ENCODE data around the gene GLI1.
"Not testable (repeated sequence)": the region's sequence is repeated elsewhere in the genome, so short reads cannot be mapped to it uniquely, and the experiment has no call there.

The GLI1 gene

DNA sequence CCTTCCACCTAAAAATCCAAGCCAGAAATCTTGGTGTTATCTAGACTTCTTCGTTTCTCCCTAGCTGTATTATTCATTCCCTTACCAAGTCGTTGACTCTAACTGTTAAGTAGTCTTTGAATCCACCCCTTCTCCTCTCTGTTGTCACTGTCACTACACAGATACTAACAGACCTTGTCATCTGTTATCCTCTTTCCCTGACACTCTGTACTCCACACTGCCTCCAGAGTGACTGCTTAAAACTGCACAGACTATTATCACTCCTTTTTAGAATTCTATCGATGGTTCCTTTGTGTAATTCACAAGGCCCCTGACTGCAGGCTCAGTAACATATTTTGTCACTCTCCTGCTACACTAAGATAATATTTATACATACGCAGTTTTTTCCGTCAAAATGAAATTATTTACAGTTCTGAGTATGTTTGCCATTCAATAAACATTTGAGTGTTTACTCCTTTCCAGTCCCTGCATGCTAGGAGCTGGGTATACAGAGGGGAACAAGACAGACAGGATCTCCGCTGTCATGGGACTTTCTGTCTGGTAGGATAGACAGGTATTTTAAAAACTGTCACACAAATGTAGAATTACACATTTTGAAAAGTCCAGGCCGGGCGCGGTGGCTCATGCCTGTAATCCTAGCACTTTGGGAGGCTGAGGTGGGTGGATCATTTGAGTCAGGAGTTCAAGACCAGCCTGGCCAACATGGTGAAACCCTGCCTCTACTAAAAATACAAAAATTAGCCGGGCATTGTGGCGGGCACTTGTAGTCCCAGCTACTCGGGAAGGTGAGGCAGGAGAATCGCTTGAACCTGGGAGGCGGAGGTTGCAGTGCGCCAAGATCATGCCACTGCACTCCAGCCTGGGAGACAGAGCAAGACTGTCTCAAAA, 32.1 kb downstream of the GLI1 start:
- no peak for FAIRE-seq
- DNase-seq (ENCODE audit: insufficient read length, low spot score), result no peak

GRCh38 chr12:57495051-57495701, 35.6 kb downstream of the GLI1 start:
- not testable (repeated sequence) for FAIRE-seq; DNase-seq (ENCODE audit: insufficient read length, low spot score)

DNA sequence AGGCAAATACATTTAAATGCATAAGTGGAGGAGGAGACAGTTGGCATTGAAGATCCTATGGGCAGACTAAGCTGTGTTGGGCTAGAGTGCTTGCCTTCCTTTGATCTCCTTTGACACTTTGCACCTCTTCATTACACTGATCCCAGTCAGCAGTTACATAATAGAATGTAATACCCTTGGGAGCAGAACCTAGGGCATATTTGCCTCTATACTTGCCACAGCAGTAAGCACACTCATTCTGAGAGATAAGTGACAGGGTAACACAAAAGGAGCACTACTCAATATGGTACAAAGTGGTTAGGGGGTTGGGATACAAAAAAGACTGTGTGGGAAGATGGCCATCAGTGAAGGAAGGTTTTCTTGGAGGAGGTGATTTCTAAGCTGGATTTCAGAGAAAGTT, 37.2 kb downstream of the GLI1 start:
- FAIRE-seq (no peak), DNase-seq (ENCODE audit: insufficient read length, low spot score) (no peak)

GRCh38 chr12:57497223-57498131, 37.9 kb downstream of the GLI1 start:
- FAIRE-seq (peak; percentile 16), DNase-seq (ENCODE audit: insufficient read length, low spot score) (no peak)

- DNase-seq (ENCODE audit: insufficient read length, low spot score), result no peak
- no peak for FAIRE-seq
These were observed 38.5 kb downstream of the GLI1 start for GRCh38 chr12:57498132-57498502.

GRCh38 chr12:57498571-57498970, 39.0 kb downstream of the GLI1 start:
- DNase-seq (ENCODE audit: insufficient read length, low spot score) (no peak), FAIRE-seq (no peak)

DNA sequence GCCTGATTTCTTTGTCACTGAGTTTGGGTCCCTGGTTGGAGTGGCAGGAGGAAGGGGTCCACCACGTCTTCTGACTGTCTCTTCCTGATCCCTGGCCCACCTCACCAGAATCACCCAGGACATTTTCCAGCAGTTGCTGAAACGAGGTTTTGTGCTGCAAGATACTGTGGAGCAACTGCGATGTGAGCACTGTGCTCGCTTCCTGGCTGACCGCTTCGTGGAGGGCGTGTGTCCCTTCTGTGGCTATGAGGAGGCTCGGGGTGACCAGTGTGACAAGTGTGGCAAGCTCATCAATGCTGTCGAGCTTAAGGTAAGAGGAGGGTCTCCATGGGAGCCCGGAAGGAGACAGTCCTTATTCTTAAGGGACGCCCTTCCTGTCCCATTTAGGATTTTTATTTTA, 40.6 kb downstream of the GLI1 start:
- FAIRE-seq, result no peak
- no peak for DNase-seq (ENCODE audit: insufficient read length, low spot score)

DNA sequence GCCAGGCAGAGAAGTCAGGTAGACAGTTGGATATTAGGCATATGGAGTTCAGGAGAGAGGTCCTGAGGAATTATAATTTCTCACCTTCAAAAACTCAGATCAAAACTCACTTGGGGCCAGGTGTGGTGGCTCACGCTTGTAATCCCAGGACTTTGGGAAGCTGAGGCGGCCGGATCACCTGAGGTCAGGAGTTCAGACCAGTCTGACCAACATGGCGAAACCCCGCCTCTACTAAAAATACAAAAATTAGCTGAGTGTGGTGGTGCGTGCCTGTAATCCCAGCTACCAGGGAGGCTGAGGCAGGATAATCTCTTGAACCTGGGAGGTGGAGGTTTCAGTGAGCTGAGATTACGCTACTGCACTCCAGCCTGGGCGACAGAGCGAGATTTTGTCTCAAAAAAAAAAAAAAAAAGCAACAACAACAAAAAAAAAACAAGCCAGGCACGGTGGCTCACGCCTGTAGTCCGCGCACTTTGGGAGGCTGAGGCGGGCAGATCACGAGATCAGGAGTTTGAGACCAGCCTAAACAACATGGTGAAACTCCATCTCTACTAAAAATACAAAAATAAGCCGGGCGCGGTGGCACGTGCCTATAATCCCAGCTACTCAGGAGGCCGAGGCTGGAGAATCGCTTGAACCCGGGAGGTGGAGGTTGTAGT, 42.9 kb downstream of the GLI1 start:
- DNase-seq (ENCODE audit: insufficient read length, low spot score); FAIRE-seq: not testable (repeated sequence)

DNA sequence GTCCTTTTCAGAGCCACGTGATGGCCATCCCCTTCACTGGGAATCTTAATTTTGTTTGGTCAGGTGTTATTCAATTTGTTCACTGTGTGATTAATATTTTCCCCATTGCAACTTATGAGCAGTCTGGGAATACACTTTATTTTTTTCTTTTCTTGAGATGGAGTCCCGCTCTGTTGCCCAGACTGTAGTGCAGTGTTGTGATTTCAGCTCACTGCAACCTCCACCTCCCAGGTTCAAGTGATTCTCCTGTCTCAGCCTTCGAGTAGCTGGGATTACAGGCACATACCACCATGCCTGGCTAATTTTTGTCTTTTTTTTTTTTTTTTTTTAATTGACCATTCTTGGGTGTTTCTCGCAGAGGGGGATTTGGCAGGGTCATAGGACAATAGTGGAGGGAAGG, 47.0 kb downstream of the GLI1 start:
- not testable (repeated sequence) for FAIRE-seq; DNase-seq (ENCODE audit: insufficient read length, low spot score)

- not testable (repeated sequence) for FAIRE-seq; DNase-seq (ENCODE audit: insufficient read length, low spot score)
These were observed 48.2 kb downstream of the GLI1 start for GRCh38 chr12:57507796-57508195.

- DNase-seq (ENCODE audit: insufficient read length, low spot score) (no peak), FAIRE-seq (no peak)
These were observed 51.6 kb downstream of the GLI1 start for GRCh38 chr12:57511161-57511560.

DNA sequence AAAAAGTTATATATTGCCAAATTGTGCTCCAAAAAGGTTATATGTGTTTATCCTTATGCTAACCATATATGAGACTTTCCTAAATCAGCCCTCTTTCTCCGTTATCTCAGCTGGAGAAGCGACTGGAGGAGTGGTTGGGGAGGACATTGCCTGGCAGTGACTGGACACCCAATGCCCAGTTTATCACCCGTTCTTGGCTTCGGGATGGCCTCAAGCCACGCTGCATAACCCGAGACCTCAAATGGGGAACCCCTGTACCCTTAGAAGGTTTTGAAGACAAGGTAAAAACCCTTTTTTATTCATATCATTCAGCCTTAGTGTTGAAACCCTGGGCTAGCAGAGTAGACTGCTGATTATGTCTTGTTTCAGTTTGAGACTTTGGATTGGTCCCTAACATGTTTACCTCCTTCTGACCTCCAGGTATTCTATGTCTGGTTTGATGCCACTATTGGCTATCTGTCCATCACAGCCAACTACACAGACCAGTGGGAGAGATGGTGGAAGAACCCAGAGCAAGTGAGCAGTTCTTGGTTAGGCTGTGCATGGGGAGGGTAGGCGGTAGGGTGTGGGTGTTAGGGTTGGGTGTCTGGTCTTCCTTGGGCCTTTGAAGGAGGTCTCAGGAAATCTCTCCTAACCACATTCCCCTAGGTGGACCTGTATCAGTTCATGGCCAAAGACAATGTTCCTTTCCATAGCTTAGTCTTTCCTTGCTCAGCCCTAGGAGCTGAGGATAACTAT, 52.2 kb downstream of the GLI1 start:
- FAIRE-seq (no peak), DNase-seq (ENCODE audit: insufficient read length, low spot score) (no peak)

GRCh38 chr12:57512665-57513064, 53.1 kb downstream of the GLI1 start:
- FAIRE-seq (no peak), DNase-seq (ENCODE audit: insufficient read length, low spot score) (no peak)

- FAIRE-seq (no peak), DNase-seq (ENCODE audit: insufficient read length, low spot score) (no peak)
These were observed 53.7 kb downstream of the GLI1 start for GRCh38 chr12:57513266-57513665.

DNA sequence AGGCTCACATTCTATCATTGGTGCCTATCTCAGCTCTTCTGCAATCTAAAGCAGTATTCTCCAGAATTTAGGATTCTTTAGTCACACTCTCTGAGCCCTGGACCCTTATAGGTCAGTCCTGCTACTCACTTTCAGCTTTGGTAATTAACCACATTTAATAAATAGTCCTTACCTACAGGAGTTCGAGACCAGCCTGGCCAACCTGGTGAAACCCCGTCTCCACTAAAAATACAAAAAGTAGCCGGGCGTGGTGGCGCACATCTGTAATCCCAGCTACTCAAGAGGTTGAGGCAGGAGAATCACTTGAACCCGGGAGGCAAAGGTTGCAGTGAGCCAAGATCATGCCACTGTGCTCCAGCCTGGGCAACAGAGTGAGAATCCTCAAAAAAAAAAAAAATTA, 54.1 kb downstream of the GLI1 start:
- not testable (repeated sequence) for DNase-seq (ENCODE audit: insufficient read length, low spot score); FAIRE-seq

DNA sequence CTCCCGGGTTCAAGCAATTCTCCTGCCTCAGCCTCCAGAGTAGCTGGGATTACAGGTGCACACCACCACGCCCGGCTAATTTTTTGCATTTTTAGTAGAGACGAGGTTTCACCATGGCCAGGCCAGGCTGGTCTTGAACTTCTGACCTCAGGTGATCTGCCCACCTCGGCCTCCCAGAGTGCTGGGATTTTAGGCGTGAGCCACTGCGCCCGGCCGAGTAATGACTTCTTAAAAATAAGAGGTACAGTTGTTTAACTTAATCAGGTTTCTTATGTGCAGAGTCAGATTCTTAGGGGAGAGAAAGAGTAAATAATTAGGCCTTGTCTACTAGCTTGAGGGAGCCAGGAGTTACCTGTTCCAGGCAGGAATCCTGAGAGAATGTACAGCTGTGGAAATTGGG, 54.7 kb downstream of the GLI1 start:
- DNase-seq (ENCODE audit: insufficient read length, low spot score); FAIRE-seq: not testable (repeated sequence)

DNA sequence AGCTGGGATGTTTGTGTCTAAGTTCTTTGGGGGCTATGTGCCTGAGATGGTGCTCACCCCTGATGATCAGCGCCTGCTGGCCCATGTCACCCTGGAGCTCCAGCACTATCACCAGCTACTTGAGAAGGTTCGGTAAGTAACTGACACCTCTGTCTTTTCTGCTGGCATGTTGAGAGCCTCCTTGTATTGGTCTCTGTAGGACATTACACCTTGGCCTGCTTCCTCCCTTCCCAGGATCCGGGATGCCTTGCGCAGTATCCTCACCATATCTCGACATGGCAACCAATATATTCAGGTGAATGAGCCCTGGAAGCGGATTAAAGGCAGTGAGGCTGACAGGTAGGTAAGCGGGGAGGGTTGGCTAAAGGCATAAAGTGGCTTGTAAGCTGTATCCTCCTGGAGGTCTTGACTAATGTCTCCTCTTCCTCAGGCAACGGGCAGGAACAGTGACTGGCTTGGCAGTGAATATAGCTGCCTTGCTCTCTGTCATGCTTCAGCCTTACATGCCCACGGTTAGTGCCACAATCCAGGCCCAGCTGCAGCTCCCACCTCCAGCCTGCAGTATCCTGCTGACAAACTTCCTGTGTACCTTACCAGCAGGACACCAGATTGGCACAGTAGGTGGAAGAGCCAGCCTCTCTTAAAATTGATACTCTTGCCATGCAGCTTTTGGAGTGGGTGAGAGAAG, 55.3 kb downstream of the GLI1 start:
- no peak for FAIRE-seq
- no peak for DNase-seq (ENCODE audit: insufficient read length, low spot score)

- FAIRE-seq, result no peak
- no peak for DNase-seq (ENCODE audit: insufficient read length, low spot score)
These were observed 55.9 kb downstream of the GLI1 start for GRCh38 chr12:57515408-57515933.

DNA sequence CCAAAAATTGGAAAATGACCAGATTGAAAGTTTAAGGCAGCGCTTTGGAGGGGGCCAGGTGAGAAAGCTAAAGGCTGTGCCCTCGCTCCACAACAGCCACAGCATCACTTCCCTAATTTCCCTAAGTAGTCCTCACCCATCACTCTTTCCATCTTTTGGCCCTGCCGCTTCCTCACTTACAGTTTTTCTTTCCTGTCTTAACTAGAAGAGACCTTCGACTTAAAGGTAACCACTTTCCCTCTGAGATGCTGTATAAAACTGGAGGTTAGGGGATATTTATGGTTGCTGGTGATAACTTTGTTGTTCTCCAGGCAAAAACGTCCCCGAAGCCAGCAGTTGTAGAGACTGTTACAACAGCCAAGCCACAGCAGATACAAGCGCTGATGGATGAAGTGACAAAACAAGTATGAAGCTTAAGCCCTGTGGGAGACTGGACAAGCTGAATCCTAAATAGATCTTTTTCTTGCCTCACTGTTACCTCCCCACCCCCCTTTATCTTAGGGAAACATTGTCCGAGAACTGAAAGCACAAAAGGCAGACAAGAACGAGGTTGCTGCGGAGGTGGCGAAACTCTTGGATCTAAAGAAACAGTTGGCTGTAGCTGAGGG, 56.5 kb downstream of the GLI1 start:
- no peak for DNase-seq (ENCODE audit: insufficient read length, low spot score)

More for the DNA sequence above, 56.5 kb downstream of the GLI1 start:
- no peak for FAIRE-seq

All from HTR-8/SVneo (cell line).